Prostate gland (tissue), 2 donors: ENCODE measurements around the gene CMSS1.

Experiments used
- POLR2AphosphoS5 ChIP-seq: sonication (generic); formaldehyde crosslinking; IDR thresholded peaks from one replicate; pipeline ENCODE4 v1.6.1; 2017; ENCODE audit warnings: antibody characterized with exemption
- TF ChIP-seq, protein P1 (sequence below), 4 experiments: fragments of 200-600 bp in 2 of 4; fragments of 450-650 bp in 2 of 4; sonication (generic) in 2 of 4; IDR thresholded peaks; 1 replicate in 3 of 4; 2 replicates in 1 of 4; pipeline ENCODE4 v1.5.1; 2016 to 2019; ENCODE audit warnings: antibody characterized with exemption in 4 of 4, mild to moderate bottlenecking in 2 of 4, moderate library complexity in 2 of 4

DNA sequence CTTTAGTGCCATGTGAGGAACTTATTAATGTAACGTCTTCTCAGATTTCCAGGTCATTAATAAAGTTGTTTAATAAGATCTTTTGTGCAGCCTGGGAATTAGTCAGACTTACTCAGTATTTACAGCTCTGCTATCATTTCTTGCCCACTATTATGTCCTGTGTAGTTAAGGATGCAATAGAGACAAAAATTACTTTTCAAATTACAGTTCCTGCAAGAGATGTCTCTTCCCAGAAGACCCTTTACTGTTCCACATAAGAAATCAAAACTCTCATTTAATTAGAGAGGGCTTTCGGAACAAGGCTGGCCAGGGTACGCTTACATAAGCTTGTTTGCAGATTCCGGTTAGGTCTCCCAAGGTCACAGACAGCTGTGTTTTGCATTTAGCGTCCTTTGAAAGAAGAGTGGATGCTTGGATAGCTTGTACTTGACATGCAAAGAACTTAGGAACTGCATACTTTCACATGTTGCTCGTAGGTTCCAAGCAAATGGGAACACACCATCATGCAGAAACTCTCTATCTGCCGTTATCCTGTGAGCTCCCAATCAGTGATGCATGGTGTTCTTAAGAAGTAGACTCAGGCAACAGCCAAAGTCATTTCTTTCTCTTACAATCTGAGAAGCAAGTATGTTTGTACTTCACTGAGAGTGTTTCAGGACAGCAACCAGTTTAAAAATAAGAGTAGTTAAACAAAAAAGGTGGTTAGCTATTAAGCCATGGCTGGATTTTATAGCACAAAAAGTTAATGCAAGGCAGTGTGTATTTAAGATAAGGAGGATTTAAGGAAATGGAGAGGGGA is 259.3 kb downstream of the CMSS1 start:
- TF ChIP-seq, protein P1, sequence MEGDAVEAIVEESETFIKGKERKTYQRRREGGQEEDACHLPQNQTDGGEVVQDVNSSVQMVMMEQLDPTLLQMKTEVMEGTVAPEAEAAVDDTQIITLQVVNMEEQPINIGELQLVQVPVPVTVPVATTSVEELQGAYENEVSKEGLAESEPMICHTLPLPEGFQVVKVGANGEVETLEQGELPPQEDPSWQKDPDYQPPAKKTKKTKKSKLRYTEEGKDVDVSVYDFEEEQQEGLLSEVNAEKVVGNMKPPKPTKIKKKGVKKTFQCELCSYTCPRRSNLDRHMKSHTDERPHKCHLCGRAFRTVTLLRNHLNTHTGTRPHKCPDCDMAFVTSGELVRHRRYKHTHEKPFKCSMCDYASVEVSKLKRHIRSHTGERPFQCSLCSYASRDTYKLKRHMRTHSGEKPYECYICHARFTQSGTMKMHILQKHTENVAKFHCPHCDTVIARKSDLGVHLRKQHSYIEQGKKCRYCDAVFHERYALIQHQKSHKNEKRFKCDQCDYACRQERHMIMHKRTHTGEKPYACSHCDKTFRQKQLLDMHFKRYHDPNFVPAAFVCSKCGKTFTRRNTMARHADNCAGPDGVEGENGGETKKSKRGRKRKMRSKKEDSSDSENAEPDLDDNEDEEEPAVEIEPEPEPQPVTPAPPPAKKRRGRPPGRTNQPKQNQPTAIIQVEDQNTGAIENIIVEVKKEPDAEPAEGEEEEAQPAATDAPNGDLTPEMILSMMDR (IDR thresholded peaks at IDR 0.05): no peak
- no peak for TF ChIP-seq POLR2AphosphoS5
